ENCODE measurements around the gene MAPRE3.

DNA sequence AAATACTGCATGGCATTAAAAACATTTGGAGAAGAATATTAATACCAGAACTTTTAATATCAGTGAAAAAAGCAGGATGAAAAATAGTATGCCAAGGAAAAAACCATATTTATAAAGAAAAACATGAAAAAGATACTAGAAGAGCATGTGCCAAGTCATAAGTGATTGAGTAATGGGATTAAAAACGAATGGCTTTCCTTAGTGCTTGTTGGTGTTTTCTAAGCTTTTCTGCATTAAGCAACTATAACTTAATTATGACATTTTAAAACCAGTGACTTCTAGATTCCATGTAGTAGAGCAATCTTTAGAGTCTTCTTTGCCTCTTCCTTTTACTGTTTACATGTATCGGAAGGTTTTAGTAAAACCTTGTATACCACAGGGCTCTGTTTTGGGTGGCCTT, 6.6 kb downstream of the MAPRE3 start:
- no peak for TF ChIP-seq POLR2A (IDR thresholded peaks at IDR 0.05; ENCODE audit: low read depth)
- no peak for TF ChIP-seq CTCF (IDR thresholded peaks at IDR 0.05)
